HFFc6 (cell line): ENCODE results near the gene TOX3. TPM values are rescaled to one million over a fixed set of nuclear protein-coding genes. Genes with fewer than 3 reads are reported as not detected.

ENCODE experiments used
- DNase-seq: peaks from one replicate; pipeline ENCODE4 v3.0.0-alpha.2; 2018
- H3K27ac Mint-ChIP-seq: 2 replicates; pipeline ENCODE4 v1.8.0; 2020; ENCODE audit warnings: mild to moderate bottlenecking, mixed read lengths
- H3K27me3 Mint-ChIP-seq: 2 replicates; pipeline ENCODE4 v1.8.0; 2021; ENCODE audit warnings: mild to moderate bottlenecking, moderate library complexity, mixed read lengths; ENCODE audit not compliant: insufficient read depth
- H3K36me3 Mint-ChIP-seq: 2 replicates; pipeline ENCODE4 v1.8.0; 2021; ENCODE audit warnings: low read depth, mixed read lengths
- H3K4me1 Mint-ChIP-seq: 2 replicates; pipeline ENCODE4 v1.8.0; 2020; ENCODE audit warnings: low read depth, mixed read lengths
- H3K4me3 Mint-ChIP-seq: 2 replicates; pipeline ENCODE4 v1.8.0; 2020; ENCODE audit warnings: mild to moderate bottlenecking, moderate library complexity, mixed read lengths
- H3K9me3 Mint-ChIP-seq: 2 replicates; pipeline ENCODE4 v1.8.0; 2020; ENCODE audit warnings: mild to moderate bottlenecking, mixed read lengths
- CTCF ChIP-seq: fragments of 200-600 bp; sonication (generic); IDR thresholded peaks from 2 replicates; pipeline ENCODE4 v1.5.0; 2021; ENCODE audit warnings: antibody characterized with exemption, mild to moderate bottlenecking
- total RNA-seq, 6 experiments: library from RNA; stranded (reverse); fragmentation: NEBNext Ultra II Directional; extraction: Animal tissue kit (Norgen Biotek cat#: 25700); gene quantifications; 2 replicates in 1 of 6; 3 replicates in 5 of 6; pipeline ENCODE4 v1.2.3, GENCODE V29; 2021

The TOX3 gene
- total RNA-seq, 6 experiments from 2014 or later = not detected

GRCh38 chr16:52547834-52548215, 882 bp upstream of the TOX3 start:
- Mint-ChIP-seq H3K9me3 (0 out of 2 replicates have a peak, but pooled peaks cover under 1% of the 10 kb centered on the region), H3K36me3 (0 out of 2 replicates have a peak, but pooled peaks cover 5% of the 10 kb centered on the region), H3K27me3 (peaks cover 17% of the 10 kb centered on the region), H3K27ac (no peak overlapping the region), H3K4me3 (no peak overlapping the region), H3K4me1 (no peaks in the 10 kb centered on the region)
- no peak for TF ChIP-seq CTCF
- no peak for DNase-seq

- Mint-ChIP-seq H3K4me1 (no peaks in the 10 kb centered on the region), H3K27ac (no peak overlapping the region), H3K27me3 (peaks cover 17% of the 10 kb centered on the region), H3K4me3 (no peak overlapping the region), H3K9me3 (peaks cover 4% of the 10 kb centered on the region; the same call in 1 of the 2 replicates), H3K36me3 (0 out of 2 replicates have a peak, but pooled peaks cover 5% of the 10 kb centered on the region)
- TF ChIP-seq CTCF = no peak
- no peak for DNase-seq
Observed at GRCh38 chr16:52546291-52547003, 496 bp downstream of the TOX3 start.

- Mint-ChIP-seq H3K4me3 (no peak overlapping the region), H3K27me3 (peaks cover 17% of the 10 kb centered on the region), H3K27ac (no peak overlapping the region), H3K4me1 (no peaks in the 10 kb centered on the region), H3K36me3 (0 out of 2 replicates have a peak, but pooled peaks cover 5% of the 10 kb centered on the region), H3K9me3 (peaks cover 4% of the 10 kb centered on the region; the same call in 1 of the 2 replicates)
- no peak for TF ChIP-seq CTCF
- no peak for DNase-seq
Observed at GRCh38 chr16:52545898-52546266, 1.1 kb downstream of the TOX3 start.

- peaks cover 4% of the 10 kb centered on the region; the same call in 1 of the 2 replicates for H3K9me3 Mint-ChIP-seq
- H3K36me3 Mint-ChIP-seq = 0 out of 2 replicates have a peak, but pooled peaks cover 5% of the 10 kb centered on the region
- TF ChIP-seq CTCF = no peak
- no peaks in the 10 kb centered on the region for H3K4me1 Mint-ChIP-seq
- H3K4me3 Mint-ChIP-seq = no peak overlapping the region
- no peak for DNase-seq
- H3K27me3 Mint-ChIP-seq = peaks cover 17% of the 10 kb centered on the region
- H3K27ac Mint-ChIP-seq = no peak overlapping the region
Observed at GRCh38 chr16:52545222-52545897, 1.6 kb downstream of the TOX3 start.

- H3K27me3 Mint-ChIP-seq = peaks cover 17% of the 10 kb centered on the region
- 0 out of 2 replicates have a peak, but pooled peaks cover 5% of the 10 kb centered on the region for H3K36me3 Mint-ChIP-seq
- no peak for DNase-seq
- TF ChIP-seq CTCF = no peak
- H3K4me3 Mint-ChIP-seq = no peak overlapping the region
- H3K9me3 Mint-ChIP-seq = peaks cover 6% of the 10 kb centered on the region
- H3K27ac Mint-ChIP-seq = no peak overlapping the region
- no peaks in the 10 kb centered on the region for H3K4me1 Mint-ChIP-seq
Observed at GRCh38 chr16:52544703-52545102, 2.2 kb downstream of the TOX3 start.
